NOMO-1 (cell line): ENCODE measurements around the gene N4BP2L2.

Source experiments
- DNase-seq, 2 experiments: peaks; one replicate each; lab custom pipeline; 2025; ENCODE audit not compliant: unreplicated experiment in 2 of 2; lab: John Stamatoyannopoulos, UW

N4BP2L2 gene

DNA sequence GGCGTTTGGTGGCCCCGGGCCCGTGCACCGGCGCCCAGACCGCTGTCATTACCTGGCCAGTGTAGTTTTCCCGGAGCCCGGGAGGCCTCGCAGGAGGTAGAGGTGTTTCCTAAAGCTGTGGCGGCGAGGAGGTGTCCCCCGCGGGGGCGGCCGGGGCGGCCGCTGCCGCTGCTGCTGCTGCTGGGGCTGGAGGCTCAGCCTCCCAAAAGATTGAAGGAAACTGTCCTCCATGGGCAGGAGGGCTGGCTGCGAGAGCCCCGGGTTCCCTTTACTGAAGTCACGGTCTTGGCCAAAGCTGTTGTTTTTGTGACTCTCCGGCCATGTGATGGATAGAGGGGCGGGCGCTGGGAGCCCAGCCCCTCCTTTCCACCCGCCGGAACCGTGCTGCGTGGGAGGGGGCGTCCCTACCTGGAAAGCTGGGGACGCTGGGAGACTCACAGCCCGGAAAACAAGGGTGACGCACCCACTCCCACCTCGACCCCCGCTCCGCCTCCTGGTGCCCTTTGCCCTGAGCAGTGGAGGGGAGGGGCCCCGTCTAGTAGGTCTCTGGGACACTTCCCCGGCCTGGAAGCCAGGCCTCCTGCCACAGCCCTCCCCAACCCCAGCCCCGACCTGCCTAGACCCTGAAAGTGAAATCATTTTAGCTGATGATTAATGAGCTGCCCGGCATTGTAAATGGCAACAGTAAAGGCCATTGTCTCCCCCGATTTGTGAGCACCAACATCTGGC is 110.6 kb downstream of the N4BP2L2 start, which contains the start of gene N4BP2L1:
TSS of gene N4BP2L1 (minus strand) at position 279 of the 729 bp plus-strand sequence. CDS start at position 231, 48 bp downstream.
- DNase-seq, result peak; percentile 62 to 83

DNA sequence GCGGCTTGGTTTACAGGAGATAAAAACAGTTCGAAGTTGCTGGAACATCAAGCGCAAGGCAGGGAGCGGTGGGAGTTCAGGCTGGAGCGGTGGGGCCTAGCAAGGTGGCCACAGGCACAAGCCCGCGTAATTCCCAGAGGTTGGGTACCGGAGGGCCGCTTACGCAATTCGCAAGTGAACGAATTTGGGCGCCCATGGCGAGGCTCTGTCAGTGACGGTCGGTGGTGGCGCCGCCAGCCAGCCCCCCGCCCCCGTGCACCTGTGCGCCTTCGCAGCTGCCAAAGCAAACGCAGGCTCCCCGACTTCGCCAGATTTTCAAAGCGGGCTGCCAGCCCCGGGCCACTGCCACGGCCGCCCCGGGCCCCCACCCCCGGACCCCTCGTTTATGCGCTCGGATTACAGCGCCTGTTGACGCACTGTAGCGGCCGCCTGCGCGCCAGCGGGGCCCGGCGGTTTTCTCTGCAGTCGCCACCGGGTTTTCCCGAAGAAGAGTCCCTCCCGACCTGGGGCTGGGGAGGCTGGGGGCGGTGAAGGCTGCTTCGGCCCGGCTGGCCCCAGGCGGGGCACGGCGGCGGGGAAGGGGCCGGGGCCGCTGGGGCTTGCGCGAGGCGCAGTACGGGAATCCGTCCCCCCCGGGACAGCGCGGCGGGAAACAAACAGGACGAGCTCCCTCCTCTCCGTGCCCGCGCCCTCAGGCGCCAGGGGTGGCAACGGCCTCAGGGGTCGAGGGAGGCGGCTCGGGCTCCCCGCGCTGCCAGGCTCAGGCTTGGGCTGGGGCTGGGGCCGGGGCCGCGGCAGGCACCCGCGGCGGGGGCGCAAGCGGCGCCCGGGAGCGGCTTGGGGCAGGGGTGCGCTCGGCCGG is 111.4 kb downstream of the N4BP2L2 start:
- peak; percentile 54 to 74 for DNase-seq

DNA sequence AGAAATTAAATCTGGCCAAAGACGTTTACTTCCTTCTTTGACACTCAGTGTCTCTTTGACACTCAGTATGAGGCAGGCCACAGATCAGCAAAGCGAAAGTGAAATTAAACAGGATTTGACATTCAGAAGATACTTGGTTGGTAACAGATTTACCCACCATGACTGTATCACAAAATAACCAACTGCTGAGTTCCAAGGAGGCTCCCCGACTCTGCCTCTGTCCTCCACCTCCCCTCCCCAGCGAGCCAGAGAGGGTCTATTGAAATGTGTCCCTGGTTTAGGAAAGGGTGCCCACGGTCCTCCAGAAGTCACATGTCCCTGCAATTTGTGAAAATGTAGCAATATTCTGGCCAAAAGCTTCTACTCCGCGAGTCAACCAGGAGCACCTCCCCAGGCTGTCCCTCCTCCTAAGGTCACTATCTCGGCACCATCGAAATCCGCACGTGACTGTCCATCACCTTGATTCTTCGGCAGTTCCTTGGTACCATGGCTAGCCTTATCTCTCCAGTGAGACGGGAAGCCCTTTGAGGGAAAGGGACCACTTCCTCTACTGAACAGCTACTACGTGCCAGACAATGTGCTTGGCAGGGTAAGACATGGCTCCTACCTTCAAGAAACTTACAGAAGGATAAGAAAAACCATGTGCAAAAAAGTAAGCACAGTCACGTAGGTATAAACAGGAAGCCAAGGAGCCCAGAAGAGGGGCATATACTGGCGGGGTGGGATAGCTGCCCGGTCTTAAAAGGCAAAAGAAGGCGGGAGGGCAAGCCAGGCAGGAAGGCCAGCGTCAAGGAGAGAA is 112.2 kb downstream of the N4BP2L2 start:
- DNase-seq, result peak; percentile 58 to 97

DNA sequence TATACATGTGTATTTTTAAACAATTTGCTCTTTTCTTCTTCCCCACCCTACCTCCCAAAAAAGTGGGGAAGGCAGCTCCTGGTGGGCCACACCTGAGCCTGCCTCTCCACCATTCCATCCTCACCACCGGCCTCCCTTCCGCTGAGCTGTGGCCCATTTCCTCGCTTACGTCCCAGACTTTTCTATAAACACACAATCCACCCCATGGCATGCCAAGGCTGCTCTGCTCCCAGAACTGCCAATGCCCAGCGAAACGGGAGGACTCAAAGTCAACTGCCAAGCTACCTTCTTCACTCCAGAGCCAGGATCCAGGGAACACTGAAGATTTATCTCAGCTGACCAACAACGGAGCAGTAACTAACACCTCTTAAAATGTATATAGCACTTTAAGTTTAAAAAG is 113.4 kb downstream of the N4BP2L2 start:
- no peak for DNase-seq

DNA sequence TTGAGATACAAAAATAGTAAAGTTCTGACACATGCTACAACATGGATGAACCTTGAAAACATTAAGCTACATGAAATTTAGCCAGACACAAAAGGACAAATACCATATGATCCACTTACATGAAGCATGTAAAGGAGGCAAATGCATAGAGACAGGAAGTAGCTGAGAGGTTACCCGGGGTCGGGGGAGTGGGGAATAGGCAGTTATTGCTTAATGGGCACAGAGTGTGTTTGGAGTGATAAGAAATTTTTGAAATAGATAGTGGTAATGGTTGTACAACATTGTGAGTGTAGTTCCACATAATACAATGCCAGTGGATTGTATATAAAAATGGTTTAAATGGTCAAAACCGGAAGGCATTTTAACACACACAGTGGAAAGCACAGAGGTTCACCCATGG is 115.0 kb downstream of the N4BP2L2 start:
- peak; percentile 49 to 51 for DNase-seq

DNA sequence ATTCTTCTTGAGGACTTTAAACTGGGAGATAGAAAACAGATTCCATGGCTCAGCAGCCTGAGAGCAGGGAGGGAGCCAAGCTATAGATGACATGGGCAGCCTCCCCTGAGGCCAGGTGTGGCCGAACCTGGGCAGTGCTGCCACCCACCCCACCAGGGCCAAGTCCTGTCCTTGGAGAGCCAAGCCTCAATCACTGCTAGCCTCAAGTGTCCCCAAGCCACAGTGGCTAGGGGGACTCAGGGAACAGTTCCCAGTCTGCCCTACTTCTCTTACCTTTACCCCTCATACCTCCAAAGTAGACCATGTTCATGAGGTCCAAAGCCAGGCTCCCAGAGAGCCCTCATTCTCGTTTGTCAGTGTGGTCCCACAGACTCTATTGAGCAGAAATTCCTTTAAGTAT is 118.7 kb downstream of the N4BP2L2 start:
- DNase-seq, result no peak

DNA sequence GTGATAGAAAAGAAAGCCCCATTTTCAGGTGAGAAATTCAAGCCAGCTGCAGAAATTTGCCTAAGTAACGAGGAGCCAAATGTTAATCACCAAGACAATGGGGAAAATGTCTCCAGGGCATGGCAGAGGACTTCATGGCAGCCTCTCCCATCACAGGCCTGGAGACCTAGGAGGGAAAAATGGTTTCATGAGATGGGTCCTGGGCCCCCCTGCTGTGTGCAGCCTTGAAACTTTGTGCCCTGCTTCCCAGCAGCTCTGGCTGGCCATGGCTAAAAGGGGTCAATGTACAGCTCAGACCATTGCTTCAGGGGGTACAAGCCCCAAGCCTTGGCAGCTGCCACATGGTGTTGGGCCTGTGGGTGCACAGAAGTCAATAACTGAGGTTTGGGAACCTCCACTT is 120.6 kb downstream of the N4BP2L2 start:
- DNase-seq, result no peak

DNA sequence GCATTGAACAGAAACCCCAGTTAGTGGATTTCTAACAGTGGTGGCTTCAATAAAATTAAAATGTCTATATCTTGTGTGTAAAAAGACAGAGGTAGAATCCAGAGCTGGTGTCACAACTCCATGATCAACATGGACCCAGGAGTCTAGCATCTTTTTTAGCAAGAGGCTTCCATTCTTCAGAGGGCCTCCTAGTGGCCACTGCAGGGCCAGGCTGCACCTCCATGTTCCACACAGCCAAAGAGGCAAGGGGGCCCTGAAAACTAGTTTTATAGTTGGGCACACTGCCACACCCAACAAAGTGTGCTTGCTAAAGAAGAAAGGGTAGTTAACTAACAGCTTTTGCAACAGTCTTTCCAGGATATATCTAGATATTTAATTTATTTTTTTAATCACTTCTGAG is 123.6 kb downstream of the N4BP2L2 start:
- DNase-seq, result peak; percentile 14 to 24

DNA sequence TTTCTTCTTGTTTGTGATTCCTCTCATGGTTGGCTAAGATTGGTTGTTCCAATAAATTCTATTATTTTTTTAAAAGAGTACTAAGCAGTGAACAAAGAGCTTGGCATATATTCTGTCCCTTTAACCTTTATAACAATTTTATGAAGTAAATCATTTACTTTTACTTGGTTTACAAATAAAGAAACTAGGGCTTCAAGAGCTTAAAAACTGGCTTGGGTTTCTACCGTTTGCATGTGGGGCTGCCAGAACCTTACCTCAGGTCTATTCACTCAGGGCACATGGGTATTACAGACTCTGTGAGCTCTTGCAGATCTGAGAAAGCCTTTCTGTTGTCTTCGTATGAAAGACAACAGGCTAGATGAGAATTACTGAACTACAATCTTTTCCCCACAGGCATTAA is 124.0 kb downstream of the N4BP2L2 start:
- DNase-seq, result no peak

DNA sequence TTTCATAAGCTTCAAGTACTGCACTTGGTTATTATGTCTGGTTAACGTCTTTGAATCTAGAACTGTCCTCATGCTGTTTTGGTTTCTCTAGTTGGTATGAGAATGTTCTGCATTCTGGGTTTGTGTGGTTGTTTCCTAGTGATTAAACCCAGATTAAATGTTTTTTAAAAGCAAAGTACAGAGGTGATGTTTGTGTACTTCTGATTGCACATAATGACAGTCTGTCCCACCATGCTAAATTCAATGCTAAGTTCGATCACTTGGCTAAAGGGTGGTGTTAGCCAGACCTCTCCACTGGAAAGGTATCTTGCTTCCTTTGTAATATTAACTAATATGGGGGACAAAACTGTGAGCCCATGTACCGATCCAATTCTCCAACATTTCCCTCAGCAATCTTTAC is 125.3 kb downstream of the N4BP2L2 start:
- DNase-seq, result no peak

DNA sequence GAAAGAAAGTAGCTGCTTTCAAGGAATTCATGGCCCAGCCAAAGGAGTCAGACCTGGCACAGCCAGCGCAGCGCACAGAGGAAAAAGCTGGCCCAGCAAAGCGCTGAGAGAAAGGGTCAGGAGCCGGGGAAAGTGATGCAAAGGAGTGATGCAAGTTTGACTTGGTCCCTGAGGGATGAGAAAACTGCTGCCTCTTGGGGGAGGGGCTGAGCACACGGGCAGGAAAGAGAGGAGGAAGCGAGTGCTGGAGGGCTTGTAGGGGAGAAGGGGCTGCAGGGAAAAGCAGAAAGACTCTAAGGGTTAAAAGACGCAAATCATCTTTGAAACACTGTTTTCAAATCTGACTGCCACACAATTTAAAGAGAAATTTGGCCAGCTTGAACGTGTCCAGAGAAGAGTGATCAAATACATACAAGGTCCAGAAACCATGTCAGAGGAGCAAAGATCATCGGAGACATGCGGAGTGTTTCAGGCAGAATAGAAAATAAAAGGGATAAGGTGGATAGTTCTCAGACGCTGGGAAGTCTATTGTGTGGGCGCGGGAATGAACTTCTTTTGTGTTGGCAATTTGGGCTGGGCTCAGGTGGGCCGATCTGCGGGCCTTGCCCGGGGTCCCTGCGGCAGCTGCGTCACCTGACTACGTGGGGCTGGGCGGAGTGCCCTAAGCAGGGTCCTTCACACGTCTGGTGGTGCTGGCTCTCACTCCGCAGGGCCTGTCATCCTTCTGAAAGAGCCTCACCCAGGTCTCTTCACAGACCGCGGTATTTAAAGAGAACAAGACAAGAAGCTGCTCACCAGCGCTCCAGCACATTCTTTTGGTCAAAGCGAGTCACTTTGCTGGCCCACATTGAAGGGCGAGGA is 128.8 kb downstream of the N4BP2L2 start:
- no peak for DNase-seq

DNA sequence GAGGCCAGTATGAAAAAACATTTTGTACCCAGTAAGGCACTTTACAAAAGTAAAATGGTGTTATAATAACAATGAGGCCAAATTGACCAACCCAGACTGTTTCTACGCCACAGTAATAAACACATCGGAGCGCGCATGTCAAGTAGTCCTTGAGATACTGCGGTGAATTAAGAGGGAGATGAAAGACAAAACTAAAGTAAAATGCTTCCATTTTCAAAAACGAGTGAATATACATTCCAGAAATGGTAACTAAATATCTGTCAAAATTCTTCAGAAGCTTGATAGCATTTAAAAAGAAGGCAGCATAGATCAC is 129.6 kb downstream of the N4BP2L2 start:
- DNase-seq, result no peak

DNA sequence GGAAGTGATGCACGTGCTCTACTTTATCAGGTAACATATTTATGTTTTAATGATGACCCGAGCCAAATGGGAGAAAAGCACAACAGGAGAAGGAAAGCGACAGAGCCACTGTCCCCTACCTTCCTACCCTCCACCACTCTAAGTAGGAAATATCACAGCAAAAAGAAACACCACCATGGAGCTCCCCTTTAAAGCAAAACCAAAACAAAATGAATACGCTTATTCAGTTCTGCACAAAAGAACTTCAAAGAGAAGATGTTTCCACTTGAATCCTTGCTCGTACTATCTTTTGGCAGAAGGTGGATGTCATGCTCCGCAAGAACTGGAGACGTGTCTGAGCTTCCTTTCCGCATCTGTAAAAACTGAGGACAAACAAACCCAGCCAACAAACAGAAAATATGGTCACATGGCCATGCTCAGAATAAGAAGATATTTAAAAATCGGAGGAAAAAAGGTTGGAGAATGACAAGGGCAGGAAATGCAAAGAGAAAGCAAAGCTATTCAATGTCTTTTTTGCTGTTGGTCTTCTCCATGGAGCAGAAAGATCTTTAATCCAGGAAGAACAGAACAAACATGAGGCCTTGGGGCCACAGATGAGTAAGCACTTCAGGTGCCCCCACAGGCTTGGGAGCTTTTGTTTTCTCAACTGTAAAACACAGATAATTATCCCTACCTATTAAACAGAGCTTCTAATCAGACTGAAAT is 130.1 kb downstream of the N4BP2L2 start:
- DNase-seq, result no peak

DNA sequence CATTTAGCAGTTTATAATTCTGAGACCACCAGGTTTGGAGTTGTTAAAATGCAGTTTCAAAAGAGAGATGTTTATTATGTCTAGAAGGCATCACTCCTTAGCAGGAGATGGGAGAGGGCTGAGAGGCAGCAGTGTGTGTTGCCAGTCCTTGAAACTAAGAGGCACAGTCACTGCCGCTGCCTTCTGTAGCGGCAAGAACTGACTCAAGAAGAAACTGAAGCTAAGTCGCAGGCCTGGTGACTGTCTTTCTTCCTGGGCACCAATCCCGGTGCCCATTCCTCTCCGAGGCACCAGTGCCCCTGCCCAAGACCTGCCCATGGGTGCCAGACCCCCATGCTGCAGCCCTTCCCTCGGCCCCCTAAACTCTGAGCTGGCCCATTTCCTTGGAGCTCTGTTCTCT is 130.7 kb downstream of the N4BP2L2 start:
- DNase-seq, result no peak

DNA sequence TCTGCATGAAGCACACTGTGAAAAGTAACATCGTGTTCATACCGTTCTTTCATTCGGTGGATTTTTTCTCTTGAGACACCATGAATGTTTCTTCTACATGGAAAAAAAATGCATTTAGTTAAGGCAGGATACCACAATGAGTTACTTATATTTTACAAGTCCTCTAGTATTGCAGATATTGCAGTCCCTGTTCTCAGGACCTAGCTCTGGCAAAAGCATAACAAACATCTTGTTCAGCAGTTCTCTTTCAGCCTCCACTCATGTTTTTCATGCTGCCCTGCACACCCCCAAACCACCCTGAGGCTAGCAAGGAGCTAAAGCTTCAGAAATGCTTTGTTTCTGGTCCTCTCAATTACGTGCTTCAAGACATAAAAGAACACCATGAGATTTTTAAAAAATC is 135.5 kb downstream of the N4BP2L2 start:
- no peak for DNase-seq

DNA sequence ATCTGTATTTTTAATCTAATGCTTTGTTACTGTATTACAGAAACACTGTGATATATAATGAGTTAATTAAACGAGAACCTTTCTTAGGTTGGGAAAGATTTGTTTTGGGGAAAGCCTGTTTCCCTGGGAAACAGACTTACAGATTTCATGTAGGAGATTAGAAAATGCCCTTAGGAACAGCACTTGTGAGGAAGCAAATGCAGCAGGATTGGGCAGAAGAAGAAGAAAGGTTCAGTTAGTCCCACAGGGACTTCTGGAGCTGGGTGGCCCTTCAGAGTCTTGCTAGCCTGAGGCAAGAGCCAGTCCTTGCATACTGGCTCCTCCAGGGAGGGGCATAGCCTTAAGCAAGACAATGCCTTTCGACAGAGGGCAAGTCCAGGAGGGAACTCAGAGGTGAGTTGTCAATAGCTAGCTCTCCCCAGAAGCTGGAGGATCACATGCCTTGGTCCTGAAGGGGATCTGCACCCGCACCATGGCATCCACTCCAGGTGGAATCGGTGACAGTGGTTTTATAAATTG is 147.4 kb downstream of the N4BP2L2 start:
- no peak for DNase-seq

DNA sequence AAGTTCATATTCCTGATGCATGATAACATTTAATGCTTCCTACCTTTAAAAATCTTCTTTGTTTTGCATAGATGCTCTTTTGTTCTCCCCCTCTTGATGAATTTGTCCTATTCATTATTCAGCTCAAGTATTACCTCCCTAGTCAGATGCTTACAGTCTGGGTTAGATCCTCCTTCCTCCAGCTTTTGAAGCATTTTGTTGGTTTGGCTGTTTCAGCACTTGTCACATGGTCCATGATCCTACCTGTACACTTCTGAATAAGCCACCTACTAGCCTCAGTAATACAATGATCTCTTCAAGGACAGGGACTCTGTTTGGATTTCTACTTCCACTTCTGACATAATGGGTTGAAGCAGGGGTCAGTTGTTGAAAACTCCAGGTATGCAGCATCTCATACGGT is 148.1 kb downstream of the N4BP2L2 start:
- DNase-seq, result no peak

DNA sequence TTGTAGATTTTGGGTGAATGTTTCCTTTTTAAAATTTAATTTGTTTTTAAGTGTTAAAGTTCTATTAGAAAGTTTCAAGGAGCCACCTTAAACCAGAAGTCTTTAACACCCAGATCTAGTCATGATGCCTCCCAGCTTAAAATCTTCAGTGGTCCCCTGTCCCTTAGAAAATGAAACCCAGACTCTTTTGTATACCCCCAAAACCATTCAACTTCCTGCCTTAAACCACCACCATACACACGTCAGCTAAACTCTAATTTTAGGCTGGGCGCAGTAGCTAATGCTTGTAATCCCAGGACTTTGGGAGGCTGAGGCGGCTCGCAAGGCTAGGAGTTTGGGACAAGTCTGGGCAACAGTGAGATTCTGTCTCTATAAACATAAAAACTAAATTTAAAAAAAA is 148.5 kb downstream of the N4BP2L2 start:
- DNase-seq, result no peak

DNA sequence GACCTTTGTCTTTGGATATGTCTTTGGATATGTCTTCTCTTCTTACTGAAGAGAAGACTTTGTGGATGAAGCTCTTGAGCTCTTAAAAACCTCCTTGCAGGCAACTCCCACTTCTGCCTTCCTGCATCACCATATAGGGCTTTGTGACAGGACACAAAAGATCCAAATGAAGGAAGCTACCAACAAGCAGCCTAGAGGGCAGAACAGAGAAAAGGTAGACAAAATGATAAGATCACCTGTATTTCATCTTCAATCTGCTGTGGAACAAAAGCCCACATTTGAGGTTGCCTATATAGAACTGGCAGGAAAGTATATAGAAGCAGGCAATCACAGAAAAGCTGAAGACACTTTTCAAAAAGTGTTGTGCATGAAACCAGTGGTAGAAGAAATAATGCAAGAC is 153.2 kb downstream of the N4BP2L2 start:
- DNase-seq, result no peak

DNA sequence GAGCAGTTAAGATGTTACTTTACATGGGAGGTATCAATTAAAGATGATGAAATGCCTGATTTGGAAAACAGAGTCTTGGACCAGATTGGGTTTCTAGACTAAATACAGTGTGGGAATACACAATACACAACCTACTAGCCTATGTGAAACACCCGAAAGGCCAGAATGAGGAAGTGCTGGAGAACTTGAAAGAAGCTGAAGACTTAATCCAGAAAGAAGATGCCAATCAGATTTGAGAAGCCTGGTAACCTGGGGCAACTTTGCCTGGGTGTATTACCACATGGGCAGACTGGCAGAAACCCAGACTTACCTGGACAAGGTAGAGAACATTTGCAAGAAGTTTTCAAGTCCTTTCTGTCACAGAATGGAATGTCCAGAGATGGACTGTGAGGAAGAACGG is 153.9 kb downstream of the N4BP2L2 start:
- peak; percentile 5 to 16 for DNase-seq
